Measurements from ENCODE around the gene MAP7D1.
"Not testable (repeated sequence)": the region's sequence is repeated elsewhere in the genome, so short reads cannot be mapped to it uniquely, and the experiment has no call there.

- not testable (repeated sequence) for TF ChIP-seq CTCF (IDR thresholded peaks at IDR 0.05; ENCODE audit: low read depth, low read length); POLR2A (IDR thresholded peaks at IDR 0.05; ENCODE audit: extremely low read depth, insufficient read length); MAX (IDR thresholded peaks at IDR 0.05; ENCODE audit: low read depth, low read length)
Measured at GRCh38 chr1:36196805-36197204, 40.8 kb downstream of the MAP7D1 start.
